GM19193 (cell line): Measurements from ENCODE around the gene ITPK1.

Experiments
- POLR2A ChIP-seq: IDR thresholded peaks from 4 replicates; pipeline ENCODE4 v1.6.1; 2011; ENCODE audit not compliant: insufficient read depth, insufficient read length; ENCODE audit errors: extremely low read depth

The ITPK1 gene

DNA sequence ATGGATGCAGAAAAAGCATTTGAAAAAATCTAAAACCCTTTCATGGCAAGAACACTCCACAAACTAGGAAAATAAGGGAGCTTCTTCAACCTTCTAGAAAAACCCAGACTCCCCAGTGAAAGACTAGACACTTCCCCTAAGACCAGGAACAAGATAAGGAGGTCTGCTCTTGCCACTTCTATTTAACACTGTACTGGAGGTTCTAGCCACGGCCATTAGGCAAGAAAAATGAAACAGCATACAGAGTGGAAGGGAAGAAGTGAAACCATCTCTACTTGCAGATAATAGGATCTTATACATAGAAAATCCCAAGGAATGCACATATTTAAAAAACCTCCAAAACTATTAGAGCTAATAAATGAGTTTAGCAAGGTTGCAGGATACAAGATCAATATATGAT is 150.4 kb downstream of the ITPK1 start:
- no peak for TF ChIP-seq POLR2A

GRCh38 chr14:92964124-92965109 is 151.3 kb downstream of the ITPK1 start:
- TF ChIP-seq POLR2A, result no peak

- no peak for TF ChIP-seq POLR2A
These were observed 152.2 kb downstream of the ITPK1 start for GRCh38 chr14:92963301-92964123.

DNA sequence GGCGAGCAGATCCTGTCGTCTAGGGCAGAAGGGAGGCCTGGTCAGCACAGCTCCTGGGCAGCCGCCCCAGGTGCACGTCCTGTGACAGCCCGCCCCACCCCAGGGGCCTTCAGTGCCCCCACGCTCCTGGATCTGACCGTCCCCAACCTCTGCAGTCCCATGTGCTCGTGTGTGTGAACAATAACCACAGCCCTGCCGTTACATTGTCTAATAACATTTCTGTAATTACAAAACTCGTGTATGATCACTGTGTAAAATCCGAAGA is 153.0 kb downstream of the ITPK1 start:
- TF ChIP-seq POLR2A, result no peak

GRCh38 chr14:92962031-92962830 is 153.5 kb downstream of the ITPK1 start:
- TF ChIP-seq POLR2A, result no peak

DNA sequence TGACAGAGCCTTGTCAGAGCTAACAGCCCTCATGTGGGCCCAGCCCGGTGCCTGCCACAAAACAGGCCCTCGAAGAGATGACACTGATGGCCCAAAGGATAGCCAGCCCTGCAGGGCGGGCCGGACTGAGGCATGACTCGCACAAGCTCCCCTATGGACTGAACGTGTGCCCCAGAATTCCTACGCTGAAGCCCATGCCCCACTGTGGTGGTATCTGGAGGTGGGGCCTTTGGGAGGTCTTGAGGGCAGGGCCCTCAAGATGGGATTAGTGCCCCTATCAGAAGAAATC is 154.2 kb downstream of the ITPK1 start:
- TF ChIP-seq POLR2A, result no peak

DNA sequence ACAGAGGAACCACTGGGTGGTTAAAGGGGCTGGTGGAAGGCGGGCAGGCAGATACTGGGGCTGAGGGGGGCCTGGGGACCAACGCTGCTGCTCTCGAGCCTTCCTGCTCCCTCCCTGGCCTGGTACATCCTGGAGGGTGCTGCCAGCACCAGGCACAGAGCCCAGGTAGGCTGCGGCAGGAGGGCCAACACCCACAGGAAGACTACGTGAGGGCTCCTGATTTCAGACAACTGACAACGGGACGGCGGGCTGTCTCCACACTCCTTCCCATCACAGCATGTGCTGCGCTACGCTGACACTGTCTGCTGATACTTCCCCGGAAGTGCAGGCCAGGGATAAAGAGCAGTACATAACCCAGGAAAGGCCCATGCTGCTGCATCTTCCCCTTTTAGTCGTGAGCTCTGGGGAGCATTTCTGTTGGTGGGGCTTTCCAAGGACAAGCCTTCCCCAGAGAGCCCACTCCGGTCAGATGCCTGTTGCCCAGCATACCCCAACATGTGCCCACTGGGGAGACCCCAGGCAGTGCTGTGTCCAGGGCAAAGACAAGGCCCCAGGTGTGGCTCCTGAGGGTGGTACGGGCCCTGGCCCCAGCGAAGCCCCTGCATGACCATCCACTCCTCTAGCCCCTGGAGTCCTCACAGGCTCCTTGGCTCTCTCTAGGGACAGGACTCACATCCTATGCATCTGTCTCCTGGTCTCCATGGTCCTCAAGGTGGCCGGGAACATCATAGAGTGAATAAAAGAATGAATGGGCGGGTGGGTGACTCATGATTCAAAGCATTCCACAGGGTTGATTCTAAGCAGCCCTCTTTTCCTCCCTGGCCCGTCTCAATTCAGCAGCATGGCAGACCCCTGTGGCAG is 154.8 kb downstream of the ITPK1 start:
- TF ChIP-seq POLR2A, result no peak

DNA sequence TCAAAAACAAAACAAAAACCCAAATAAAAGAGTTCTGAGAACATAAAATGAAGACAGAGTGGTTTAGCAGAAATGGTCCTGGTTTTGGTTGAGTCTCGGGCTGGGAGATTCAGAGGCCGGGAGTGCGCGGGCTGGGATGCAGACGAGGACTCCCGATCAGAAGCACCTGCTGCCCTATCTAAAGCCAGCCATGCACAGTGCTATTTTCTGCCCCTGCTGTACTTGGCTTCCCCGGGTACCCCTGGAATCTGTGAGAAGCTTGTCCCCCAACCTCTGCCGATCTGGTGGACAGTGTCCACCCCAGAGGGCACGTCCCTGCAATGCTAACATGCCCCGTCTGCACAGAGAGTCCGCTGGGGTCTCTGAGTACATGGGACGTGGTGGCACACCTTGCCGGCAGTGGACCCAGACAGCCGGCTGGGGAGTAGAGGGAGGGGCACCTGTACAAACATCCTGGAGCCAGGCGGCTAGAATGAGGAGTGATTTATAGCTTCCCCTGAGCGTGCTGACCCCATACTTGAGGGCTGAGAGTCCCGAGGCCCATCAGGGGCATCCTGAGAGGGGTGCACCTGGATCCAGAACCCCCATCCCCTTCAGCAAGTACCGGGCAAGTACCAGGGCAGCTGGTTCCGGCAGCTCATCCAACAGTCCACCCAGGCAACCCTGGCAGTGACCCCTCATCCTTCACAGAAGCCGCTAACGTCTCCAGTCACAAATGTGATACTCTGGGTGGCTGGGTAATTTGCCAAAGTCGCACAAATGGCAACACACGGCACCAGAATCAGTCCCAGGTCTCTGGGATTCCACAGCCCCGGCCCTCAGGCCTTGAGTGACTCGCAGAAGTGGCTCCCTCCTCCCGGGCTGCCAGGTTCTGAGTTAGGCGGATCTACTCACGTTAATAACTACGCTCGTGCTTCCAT is 155.7 kb downstream of the ITPK1 start:
- no peak for TF ChIP-seq POLR2A

- TF ChIP-seq POLR2A, result no peak
These were observed 156.6 kb downstream of the ITPK1 start for GRCh38 chr14:92959189-92959531.

GRCh38 chr14:92958373-92959188 is 157.1 kb downstream of the ITPK1 start:
- no peak for TF ChIP-seq POLR2A

DNA sequence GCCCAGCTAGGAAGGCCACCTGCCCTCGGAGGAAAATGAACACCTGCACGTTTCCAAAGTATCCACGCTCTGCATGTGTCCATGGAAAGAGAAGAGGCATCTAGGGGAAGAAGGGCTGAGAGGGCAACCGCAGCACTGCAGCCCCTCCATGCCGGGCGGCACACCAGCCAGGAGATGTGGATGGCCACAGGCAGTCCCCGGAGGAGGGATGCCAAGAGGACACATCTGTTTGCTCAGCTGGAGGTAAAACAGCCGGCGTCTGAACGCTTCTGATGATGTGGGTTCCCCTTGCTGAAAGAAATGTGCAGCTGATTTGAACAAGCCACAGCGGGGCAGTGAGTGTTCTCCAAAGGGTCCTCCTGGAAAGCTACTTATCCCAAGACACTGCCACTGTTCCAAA is 158.8 kb downstream of the ITPK1 start:
- TF ChIP-seq POLR2A, result no peak

DNA sequence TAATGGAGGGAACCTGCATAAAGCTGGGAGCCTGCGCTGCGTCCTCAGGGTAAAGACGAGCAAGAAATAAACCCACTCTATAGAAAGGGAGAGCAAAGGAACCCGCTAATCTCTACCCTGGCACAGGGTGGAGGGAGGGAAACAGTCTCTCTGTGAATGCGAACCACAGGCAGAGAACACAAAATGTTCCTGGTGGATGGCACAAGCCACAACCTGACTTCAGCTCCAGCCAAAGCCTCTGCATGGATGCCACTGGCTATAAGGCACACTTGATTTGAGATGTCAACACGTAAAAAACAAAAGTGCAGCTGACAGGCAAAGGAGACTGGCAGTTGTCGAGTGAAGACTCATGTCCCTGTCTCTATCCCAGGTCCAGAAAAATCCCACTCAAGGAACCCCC is 160.3 kb downstream of the ITPK1 start:
- no peak for TF ChIP-seq POLR2A

DNA sequence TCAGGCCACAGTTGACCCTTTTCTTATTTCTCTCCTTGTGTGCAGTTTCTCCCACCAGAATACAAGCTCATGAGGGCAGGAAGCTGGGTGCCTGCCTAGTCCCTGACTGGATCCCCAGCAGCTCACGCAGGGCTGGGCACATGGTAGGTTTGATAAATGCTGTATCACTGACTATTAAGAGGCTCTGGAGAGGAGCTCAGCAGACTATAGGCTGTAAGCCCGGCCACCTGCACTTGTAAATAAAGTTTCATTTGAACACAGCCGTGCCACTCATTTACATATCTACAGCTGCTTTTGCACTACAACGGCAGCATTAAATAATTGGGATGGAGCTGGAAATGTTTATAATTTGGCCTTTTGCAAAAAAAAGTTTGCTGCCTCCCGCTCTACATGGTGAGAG is 160.8 kb downstream of the ITPK1 start:
- no peak for TF ChIP-seq POLR2A
